GM23248 (cell line): Measurements from ENCODE around the gene TSPYL4. TPM values are rescaled to one million over a fixed set of nuclear protein-coding genes. Genes with fewer than 3 reads are reported as not detected.
A peak's percentile ranks its signal among the peaks of the same experiment; 100 is the strongest.

Experiments used
- DNase-seq: peaks from one replicate; pipeline ENCODE4 v3.0.0-alpha.2; 2015
- H2AFZ ChIP-seq: fragments of 200-600 bp; sonication (generic); 2 replicates; pipeline ENCODE4 v1.6.1; 2016; ENCODE audit warnings: antibody characterized with exemption
- H3F3A ChIP-seq: fragments of 200-600 bp; sonication (generic); 2 replicates; pipeline ENCODE4 v1.6.1; 2016; ENCODE audit warnings: mild to moderate bottlenecking, antibody characterized with exemption, mixed run types; ENCODE audit not compliant: insufficient read depth
- H3K27ac ChIP-seq: fragments of 200-600 bp; sonication (generic); 2 replicates; pipeline ENCODE4 v1.5.1; 2016; ENCODE audit warnings: mild to moderate bottlenecking
- H3K27me3 ChIP-seq: fragments of 200-600 bp; sonication (generic); replicated peaks from 2 replicates; pipeline ENCODE4 v1.6.1; 2016; ENCODE audit warnings: mild to moderate bottlenecking; ENCODE audit not compliant: insufficient read depth
- H3K36me3 ChIP-seq: fragments of 200-600 bp; sonication (generic); 2 replicates; pipeline ENCODE4 v1.6.1; 2016; ENCODE audit warnings: low read depth, mild to moderate bottlenecking
- H3K4me1 ChIP-seq: fragments of 200-600 bp; sonication (generic); 2 replicates; pipeline ENCODE4 v1.6.1; 2016; ENCODE audit warnings: mild to moderate bottlenecking; ENCODE audit not compliant: insufficient read depth
- H3K4me2 ChIP-seq: fragments of 200-600 bp; sonication (generic); one replicate; pipeline ENCODE4 v1.6.1; 2016; ENCODE audit warnings: mild to moderate bottlenecking; ENCODE audit not compliant: unreplicated experiment
- H3K4me3 ChIP-seq: fragments of 200-600 bp; sonication (generic); 2 replicates; pipeline ENCODE4 v1.5.1; 2016; ENCODE audit warnings: mild to moderate bottlenecking
- H3K79me2 ChIP-seq: fragments of 200-600 bp; sonication (generic); 2 replicates; pipeline ENCODE4 v1.6.1; 2016; ENCODE audit warnings: mild to moderate bottlenecking; ENCODE audit not compliant: insufficient read depth
- H3K9ac ChIP-seq: fragments of 200-600 bp; sonication (generic); 2 replicates; pipeline ENCODE4 v1.6.1; 2016; ENCODE audit warnings: mild to moderate bottlenecking
- H3K9me2 ChIP-seq: fragments of 200-600 bp; sonication (generic); 2 replicates; pipeline ENCODE4 v1.6.1; 2016; ENCODE audit warnings: mixed run types, mild to moderate bottlenecking, moderate library complexity; ENCODE audit not compliant: insufficient read depth
- H3K9me3 ChIP-seq: fragments of 200-600 bp; sonication (generic); one replicate; pipeline ENCODE4 v1.6.1; 2017; ENCODE audit warnings: low read depth
- H4K20me1 ChIP-seq: fragments of 200-600 bp; sonication (generic); 2 replicates; pipeline ENCODE4 v1.6.0; 2016; ENCODE audit not compliant: insufficient read depth
- EZH2 ChIP-seq: fragments of 200-600 bp; sonication (generic); IDR thresholded peaks from 2 replicates; pipeline ENCODE4 v1.6.1; 2018; ENCODE audit warnings: antibody characterized with exemption, mild to moderate bottlenecking; ENCODE audit not compliant: insufficient read depth, poor library complexity, severe bottlenecking
- EZH2phosphoT487 ChIP-seq: fragments of 200-600 bp; sonication (generic); IDR thresholded peaks from 2 replicates; pipeline ENCODE4 v1.6.1; 2018; ENCODE audit warnings: antibody characterized with exemption, moderate library complexity, mild to moderate bottlenecking, low read depth; ENCODE audit not compliant: insufficient read depth
- WGBS, 2 experiments: methylation state at CpG; one replicate each; pipeline ENCODE4 v1.1.6; 2015 to 2017; ENCODE audit warnings: low lambda C conversion rate in 2 of 2, low coverage in 1 of 2; ENCODE audit errors: missing lambda C conversion rate in 2 of 2; 5-methylcytosine and 5-hydroxymethylcytosine counted together
- in situ Hi-C: fragments of 300-500 bp; cut with MboI; formaldehyde crosslinking; loops from 2 replicates; pipeline ENCODE4 v1.15.0; 2020
- polyA plus RNA-seq: library from polyadenylated mRNA; unstranded; fragments of >200 nt; fragmentation: Nextera tagmentation; extraction: Ambion mirVana; gene quantifications from 2 replicates; pipeline ENCODE4 v1.2.1, GENCODE V29; 2016
- total RNA-seq: library from RNA; depleted of rRNA; stranded (reverse); fragments of >200 nt; shearing (Covaris generic); gene quantifications from 2 replicates; pipeline ENCODE4 v1.2.3, GENCODE V29; 2014

The TSPYL4 gene
- total and polyA plus RNA-seq, 2 experiments from 2014 or later, result 32.3 to 38.2 TPM

DNA sequence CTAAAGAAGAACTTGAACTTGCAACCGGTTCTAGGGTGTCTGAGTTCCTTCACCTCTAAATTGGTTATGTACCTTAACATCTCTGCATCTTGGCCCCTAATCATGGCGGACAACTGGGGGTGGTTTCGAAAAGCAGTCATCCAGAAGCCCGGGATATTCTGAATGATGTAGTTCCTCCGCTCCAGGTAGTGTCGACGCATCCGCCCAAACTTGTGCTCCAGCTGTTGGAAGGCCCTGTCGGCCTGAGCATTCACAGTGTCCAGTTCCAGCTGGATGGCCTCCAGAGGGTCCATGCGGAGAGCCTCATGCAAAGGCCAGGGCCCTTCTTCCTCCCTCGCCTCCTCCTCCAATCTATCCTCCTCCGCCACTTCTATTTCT, 25.0 kb upstream of the TSPYL4 start:
- in situ Hi-C loops, result no loop called here
- peaks cover 79% of the 10 kb centered on the region for H3K79me2 ChIP-seq
- peak overlapping the region; percentile 90 for H2AFZ ChIP-seq
- H3K4me2 ChIP-seq, result peak overlapping the region; percentile 81
- H3K4me3 ChIP-seq, result peak overlapping the region; percentile 82
- H3K9me3 ChIP-seq, result no peaks in the 10 kb centered on the region
- H3K9me2 ChIP-seq, result no peaks in the 10 kb centered on the region
- no peak for DNase-seq
- H3K27ac ChIP-seq, result peak overlapping the region; percentile 91
- H4K20me1 ChIP-seq, result peaks cover 15% of the 10 kb centered on the region; the same call in 1 of the 2 replicates
- H3K9ac ChIP-seq, result peak overlapping the region; percentile 99
- H3K27me3 ChIP-seq, result no peaks in the 10 kb centered on the region
- H3K36me3 ChIP-seq, result peaks cover 13% of the 10 kb centered on the region; the same call in 1 of the 2 replicates
- no peak for TF ChIP-seq EZH2phosphoT487
- TF ChIP-seq EZH2, result no peak
- peaks cover 7% of the 10 kb centered on the region; the same call in 1 of the 2 replicates for H3F3A ChIP-seq
- peaks cover 47% of the 10 kb centered on the region for H3K4me1 ChIP-seq
- WGBS, 2 experiments, result 20 to 21% methylated on average over 12 of the region's 12 CpGs

GRCh38 chr6:116278481-116278829, 24.6 kb upstream of the TSPYL4 start:
- no peak for DNase-seq
- Histone ChIP-seq H3K27ac (peak overlapping the region; percentile 91), H2AFZ (no peak overlapping the region), H3F3A (peaks cover 7% of the 10 kb centered on the region; the same call in 1 of the 2 replicates), H3K27me3 (no peaks in the 10 kb centered on the region), H3K4me3 (peak overlapping the region; percentile 82), H3K9ac (peak overlapping the region; percentile 99), H3K9me3 (no peaks in the 10 kb centered on the region), H3K4me2 (peak overlapping the region; percentile 81), H3K79me2 (peaks cover 80% of the 10 kb centered on the region), H3K4me1 (peaks cover 47% of the 10 kb centered on the region), H3K36me3 (peaks cover 13% of the 10 kb centered on the region; the same call in 1 of the 2 replicates), H4K20me1 (peaks cover 15% of the 10 kb centered on the region; the same call in 1 of the 2 replicates), H3K9me2 (no peaks in the 10 kb centered on the region)
- TF ChIP-seq EZH2 (no peak), EZH2phosphoT487 (no peak)
- in situ Hi-C loops, result no loop called here
- WGBS, 2 experiments, result 78 to 80% methylated on average over 11 of the region's 11 CpGs

- Histone ChIP-seq H3F3A (peaks cover 7% of the 10 kb centered on the region; the same call in 1 of the 2 replicates), H3K27me3 (no peaks in the 10 kb centered on the region), H3K27ac (no peak overlapping the region), H3K4me3 (peak overlapping the region; percentile 82), H3K79me2 (peaks cover 76% of the 10 kb centered on the region), H4K20me1 (peaks cover 15% of the 10 kb centered on the region; the same call in 1 of the 2 replicates), H3K4me2 (peak overlapping the region; percentile 81), H3K9me3 (no peaks in the 10 kb centered on the region), H2AFZ (no peak overlapping the region), H3K9ac (peak overlapping the region; percentile 99), H3K36me3 (peaks cover 20% of the 10 kb centered on the region), H3K4me1 (peaks cover 47% of the 10 kb centered on the region), H3K9me2 (no peaks in the 10 kb centered on the region)
- in situ Hi-C loops, result no loop called here
- DNase-seq, result peak; percentile 22
- WGBS, 2 experiments, result 12 to 20% methylated on average over 3 of the region's 3 CpGs
- TF ChIP-seq EZH2phosphoT487 (no peak), EZH2 (no peak)
Observed at GRCh38 chr6:116277124-116277523, 23.2 kb upstream of the TSPYL4 start.

GRCh38 chr6:116271149-116271708, 17.4 kb upstream of the TSPYL4 start:
- Histone ChIP-seq H3K36me3 (peaks cover 20% of the 10 kb centered on the region), H3K27me3 (no peaks in the 10 kb centered on the region), H3K9ac (no peak overlapping the region), H3K27ac (no peak overlapping the region), H3K9me3 (no peaks in the 10 kb centered on the region), H3K4me2 (no peak overlapping the region), H3K9me2 (no peaks in the 10 kb centered on the region), H4K20me1 (0 out of 2 replicates have a peak, but pooled peaks cover 3% of the 10 kb centered on the region), H3K4me1 (peaks cover 33% of the 10 kb centered on the region), H3K79me2 (peaks cover 25% of the 10 kb centered on the region), H3K4me3 (no peak overlapping the region), H3F3A (peaks cover 15% of the 10 kb centered on the region; the same call in 1 of the 2 replicates), H2AFZ (no peak overlapping the region)
- no peak for TF ChIP-seq EZH2phosphoT487
- no peak for TF ChIP-seq EZH2
- no peak for DNase-seq
- 28 to 34% methylated on average over 2 of the region's 2 CpGs for WGBS, 2 experiments
- in situ Hi-C loops, result no loop called here
